Breast epithelium (tissue), 3 donors: ENCODE data around the gene CCDC57.

Source experiments
- CTCF ChIP-seq, 3 donors: fragments of 450-650 bp; IDR thresholded peaks; one replicate each; pipeline ENCODE4 v1.5.1; 2016 to 2017; ENCODE audit warnings: antibody characterized with exemption in 3 of 3, mild to moderate bottlenecking in 3 of 3, moderate library complexity in 3 of 3
- POLR2AphosphoS5 ChIP-seq, 3 donors: sonication (generic); formaldehyde crosslinking; IDR thresholded peaks; one replicate each; pipeline ENCODE4 v1.6.1; 2017; ENCODE audit warnings: antibody characterized with exemption in 3 of 3

GRCh38 chr17:82153295-82153691 is 59.3 kb downstream of the CCDC57 start:
- no peak for TF ChIP-seq POLR2AphosphoS5 (IDR thresholded peaks at IDR 0.05)
- TF ChIP-seq CTCF (IDR thresholded peaks at IDR 0.05) = no peak
